Stimulated activated CD8-positive, alpha-beta memory T cell treated with anti-CD3 and anti-CD28 coated beads, Interleukin-15, amount 100 ng/mL, for 24 hours (primary cell): ENCODE measurements around the gene TOP3A.

Source experiments
- DNase-seq: peaks from one replicate; pipeline ENCODE4 v3.0.0-alpha.2; 2020; ENCODE audit warnings: low read depth

Gene TOP3A

GRCh38 chr17:18253187-18253884 lies 61.5 kb downstream of the TOP3A start:
- DNase-seq = no peak

GRCh38 chr17:18252160-18252559 lies 62.6 kb downstream of the TOP3A start:
- no peak for DNase-seq

- DNase-seq = no peak
These were observed 63.6 kb downstream of the TOP3A start for GRCh38 chr17:18251204-18251603.

- no peak for DNase-seq
These were observed 64.1 kb downstream of the TOP3A start for GRCh38 chr17:18250708-18251107.

GRCh38 chr17:18250259-18250658 lies 64.5 kb downstream of the TOP3A start:
- DNase-seq = no peak

- no peak for DNase-seq
These were observed 66.0 kb downstream of the TOP3A start for GRCh38 chr17:18248811-18249210.

- no peak for DNase-seq
These were observed 66.5 kb downstream of the TOP3A start for GRCh38 chr17:18248300-18248731.

- no peak for DNase-seq
These were observed 67.2 kb downstream of the TOP3A start for GRCh38 chr17:18247613-18248001.

- DNase-seq = no peak
These were observed 67.7 kb downstream of the TOP3A start for GRCh38 chr17:18246880-18247612.

- DNase-seq = no peak
These were observed 68.6 kb downstream of the TOP3A start for GRCh38 chr17:18246109-18246725.

- no peak for DNase-seq
These were observed 69.6 kb downstream of the TOP3A start for GRCh38 chr17:18245038-18245776.

GRCh38 chr17:18241229-18241871 lies 73.4 kb downstream of the TOP3A start:
- DNase-seq = no peak

- DNase-seq = no peak
These were observed 74.3 kb downstream of the TOP3A start for GRCh38 chr17:18240449-18240848.

GRCh38 chr17:18238299-18238698 lies 76.5 kb downstream of the TOP3A start:
- no peak for DNase-seq

GRCh38 chr17:18237461-18237860 lies 77.3 kb downstream of the TOP3A start:
- DNase-seq = no peak

- no peak for DNase-seq
These were observed 78.3 kb downstream of the TOP3A start for GRCh38 chr17:18236494-18236893.

- no peak for DNase-seq
These were observed 79.0 kb downstream of the TOP3A start for GRCh38 chr17:18235743-18236256.

GRCh38 chr17:18234853-18235380 lies 79.9 kb downstream of the TOP3A start:
- no peak for DNase-seq

- no peak for DNase-seq
These were observed 80.8 kb downstream of the TOP3A start for GRCh38 chr17:18233803-18234518.

- no peak for DNase-seq
These were observed 83.6 kb downstream of the TOP3A start for GRCh38 chr17:18231164-18231563.
